Fibroblast of lung (primary cell): ENCODE measurements around the gene NAA50.

ENCODE experiments used
- EZH2 ChIP-seq: IDR thresholded peaks from 2 replicates; pipeline ENCODE4 v1.5.1; 2012; ENCODE audit warnings: low read length, control low read depth, mild to moderate bottlenecking; ENCODE audit errors: missing control alignments
- TF ChIP-seq, protein P1 (sequence below), 2 donors: IDR thresholded peaks in 1 of 2; conservative IDR thresholded peaks in 1 of 2; 1 replicate in 1 of 2; 2 replicates in 1 of 2; pipeline ENCODE4 v1.5.1; 2011 to 2012; ENCODE audit warnings: low read length in 2 of 2, control low read depth in 1 of 2, inconsistent platforms in 1 of 2, low read depth in 1 of 2, mild to moderate bottlenecking in 1 of 2

GRCh38 chr3:113696658-113697499, 49.2 kb downstream of the NAA50 start:
- TF ChIP-seq, protein P1, sequence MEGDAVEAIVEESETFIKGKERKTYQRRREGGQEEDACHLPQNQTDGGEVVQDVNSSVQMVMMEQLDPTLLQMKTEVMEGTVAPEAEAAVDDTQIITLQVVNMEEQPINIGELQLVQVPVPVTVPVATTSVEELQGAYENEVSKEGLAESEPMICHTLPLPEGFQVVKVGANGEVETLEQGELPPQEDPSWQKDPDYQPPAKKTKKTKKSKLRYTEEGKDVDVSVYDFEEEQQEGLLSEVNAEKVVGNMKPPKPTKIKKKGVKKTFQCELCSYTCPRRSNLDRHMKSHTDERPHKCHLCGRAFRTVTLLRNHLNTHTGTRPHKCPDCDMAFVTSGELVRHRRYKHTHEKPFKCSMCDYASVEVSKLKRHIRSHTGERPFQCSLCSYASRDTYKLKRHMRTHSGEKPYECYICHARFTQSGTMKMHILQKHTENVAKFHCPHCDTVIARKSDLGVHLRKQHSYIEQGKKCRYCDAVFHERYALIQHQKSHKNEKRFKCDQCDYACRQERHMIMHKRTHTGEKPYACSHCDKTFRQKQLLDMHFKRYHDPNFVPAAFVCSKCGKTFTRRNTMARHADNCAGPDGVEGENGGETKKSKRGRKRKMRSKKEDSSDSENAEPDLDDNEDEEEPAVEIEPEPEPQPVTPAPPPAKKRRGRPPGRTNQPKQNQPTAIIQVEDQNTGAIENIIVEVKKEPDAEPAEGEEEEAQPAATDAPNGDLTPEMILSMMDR (conservative IDR thresholded peaks at IDR 0.05 in 1 of 2, IDR thresholded peaks at IDR 0.05 in 1 of 2; ENCODE audit: low read depth in 1 of 2, low read length in 2 of 2): peak in 1 of 2 donors; percentile 14
- no peak for TF ChIP-seq EZH2
